DOHH2 (cell line): ENCODE measurements around the gene FAM107A.

Experiments
- H3F3A ChIP-seq: fragments of 200-600 bp; sonication (generic), shearing (Covaris generic); 2 replicates; pipeline ENCODE4 v1.6.0; 2016; ENCODE audit warnings: antibody characterized with exemption, mild to moderate bottlenecking; ENCODE audit not compliant: control insufficient read depth, insufficient read depth
- H3K27ac ChIP-seq: fragments of 200-600 bp; sonication (generic); 2 replicates; pipeline ENCODE4 v1.5.1; 2014; ENCODE audit warnings: low read depth, mild to moderate bottlenecking, low read length, moderate library complexity
- H3K27me3 ChIP-seq: fragments of 200-600 bp; sonication (generic); 2 replicates; pipeline ENCODE4 v1.6.1; 2014; ENCODE audit warnings: mild to moderate bottlenecking, low read length, mixed read lengths; ENCODE audit not compliant: control insufficient read depth
- H3K36me3 ChIP-seq: fragments of 200-600 bp; sonication (generic); 2 replicates; pipeline ENCODE4 v1.6.1; 2014; ENCODE audit warnings: mild to moderate bottlenecking, low read length, moderate library complexity, mixed read lengths; ENCODE audit not compliant: control insufficient read depth
- H3K4me1 ChIP-seq: fragments of 200-600 bp; sonication (generic); 2 replicates; pipeline ENCODE4 v1.6.1; 2014; ENCODE audit warnings: mild to moderate bottlenecking, low read length, mixed read lengths; ENCODE audit not compliant: control insufficient read depth
- H3K4me2 ChIP-seq: fragments of 200-600 bp; sonication (generic); 2 replicates; pipeline ENCODE4 v1.6.0; 2014; ENCODE audit warnings: mild to moderate bottlenecking, low read length, moderate library complexity
- H3K4me3 ChIP-seq: fragments of 200-600 bp; sonication (generic); 2 replicates; pipeline ENCODE4 v1.5.1; 2014; ENCODE audit warnings: mild to moderate bottlenecking, low read length, mixed read lengths
- H3K79me2 ChIP-seq: fragments of 200-600 bp; sonication (generic); 2 replicates; pipeline ENCODE4 v1.6.1; 2014; ENCODE audit warnings: mild to moderate bottlenecking, low read length, mixed read lengths; ENCODE audit not compliant: control insufficient read depth
- H3K9me2 ChIP-seq: fragments of 200-600 bp; sonication (generic); replicated peaks from 2 replicates; pipeline ENCODE4 v1.6.1; 2014; ENCODE audit warnings: mild to moderate bottlenecking, low read length, mixed read lengths; ENCODE audit not compliant: control insufficient read depth
- H3K9me3 ChIP-seq: fragments of 200-600 bp; sonication (generic); 2 replicates; pipeline ENCODE4 v1.6.1; 2014; ENCODE audit warnings: antibody characterized with exemption, low read length, mixed read lengths; ENCODE audit not compliant: control insufficient read depth, insufficient read depth
- H4K20me1 ChIP-seq: fragments of 200-600 bp; sonication (generic); 2 replicates; pipeline ENCODE4 v1.6.0; 2014; ENCODE audit warnings: low read depth, mild to moderate bottlenecking, antibody characterized with exemption, low read length, moderate library complexity; ENCODE audit not compliant: control insufficient read depth, insufficient read depth
- CTCF ChIP-seq: fragments of 200-600 bp; sonication (generic); IDR thresholded peaks from one replicate; pipeline ENCODE4 v1.5.1; 2014; ENCODE audit warnings: antibody characterized with exemption, mild to moderate bottlenecking, low read depth, low read length; ENCODE audit not compliant: poor library complexity, severe bottlenecking
- EZH2phosphoT487 ChIP-seq: fragments of 200-600 bp; sonication (generic); IDR thresholded peaks from 2 replicates; pipeline ENCODE4 v1.6.1; 2017; ENCODE audit warnings: borderline replicate concordance, mild to moderate bottlenecking, antibody characterized with exemption, low read length, moderate library complexity, mixed read lengths

The FAM107A gene

DNA sequence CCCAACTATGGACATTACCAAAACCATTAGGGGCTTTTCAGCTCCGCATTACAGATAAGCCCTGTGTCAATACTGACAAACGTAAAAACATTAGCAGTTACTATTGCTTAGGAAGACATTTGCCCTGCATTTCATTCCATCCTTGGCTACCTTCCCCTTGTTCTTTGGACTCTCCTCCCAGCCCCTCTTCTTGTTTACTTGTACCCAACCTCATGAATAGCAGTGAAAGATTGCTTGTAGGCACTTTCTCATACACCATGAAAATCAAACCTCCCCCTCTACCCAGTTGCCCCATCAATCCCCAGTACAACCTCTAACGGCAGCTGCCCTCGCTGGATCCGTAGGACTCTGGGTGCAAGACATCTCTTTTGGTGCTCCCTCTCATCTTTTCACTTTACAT lies 16.9 kb upstream of the FAM107A start:
- Histone ChIP-seq H3K27me3 (no peaks in the 10 kb centered on the region; the same call in 1 of the 2 replicates), H3K79me2 (no peaks in the 10 kb centered on the region), H3K9me3 (no peaks in the 10 kb centered on the region), H3F3A (no peaks in the 10 kb centered on the region), H3K9me2 (no peaks in the 10 kb centered on the region), H3K36me3 (no peaks in the 10 kb centered on the region), H3K4me3 (no peak overlapping the region), H3K4me2 (no peak overlapping the region), H3K4me1 (no peaks in the 10 kb centered on the region), H4K20me1 (no peaks in the 10 kb centered on the region), H3K27ac (no peak overlapping the region)
- no peak for TF ChIP-seq EZH2phosphoT487
- TF ChIP-seq CTCF = no peak

DNA sequence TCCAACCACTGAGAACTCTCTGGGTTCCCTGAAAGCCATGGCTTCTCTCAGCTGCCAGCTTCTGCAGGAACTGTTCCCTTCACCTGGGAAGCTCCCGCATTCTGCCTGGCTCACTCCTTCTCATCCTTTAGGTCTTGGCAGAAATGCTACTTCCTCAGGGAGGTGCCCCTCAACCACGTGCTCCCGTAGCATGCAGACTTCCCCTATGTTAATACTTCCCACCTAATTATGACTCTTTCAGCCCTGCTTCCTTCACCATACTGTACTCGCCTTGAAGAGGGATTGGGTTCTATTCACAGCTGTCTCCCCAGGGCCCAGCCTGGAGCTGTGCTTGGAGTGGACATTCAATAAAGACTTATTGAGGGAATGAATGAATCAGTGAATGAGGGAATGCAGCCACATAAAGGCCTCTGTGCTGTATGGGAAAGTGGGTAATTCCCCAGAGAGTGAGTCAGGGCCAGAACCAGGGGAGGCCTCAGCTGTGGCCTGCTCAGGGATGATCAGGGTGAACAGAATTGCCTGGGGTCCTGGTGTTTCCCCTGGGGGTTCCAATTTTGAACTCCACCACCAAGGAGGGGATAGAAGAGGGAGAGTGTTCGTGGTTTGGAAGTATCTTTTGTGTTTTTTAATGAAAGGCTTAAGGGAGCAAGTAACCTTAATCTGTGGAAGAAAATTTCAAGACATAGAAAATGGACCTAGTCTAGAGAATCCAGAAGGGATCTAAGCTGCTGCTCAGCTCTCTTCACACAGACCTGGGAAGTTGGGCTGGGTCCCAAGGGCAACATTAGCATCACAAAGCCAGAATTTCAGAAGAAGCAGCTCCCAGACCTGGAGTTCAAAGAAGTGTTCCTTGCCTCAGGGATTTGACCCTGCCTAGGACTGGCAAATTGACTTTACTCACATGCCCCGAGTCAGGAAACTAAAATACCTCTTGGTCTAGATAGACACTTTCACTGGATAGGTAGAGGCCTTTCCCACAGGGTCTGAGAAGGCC lies 14.6 kb upstream of the FAM107A start:
- no peaks in the 10 kb centered on the region for H3K36me3 ChIP-seq
- TF ChIP-seq CTCF = no peak
- no peak for TF ChIP-seq EZH2phosphoT487
- H3K4me1 ChIP-seq = no peaks in the 10 kb centered on the region
- no peaks in the 10 kb centered on the region for H3F3A ChIP-seq
- no peak overlapping the region for H3K4me3 ChIP-seq
- no peaks in the 10 kb centered on the region for H4K20me1 ChIP-seq
- H3K79me2 ChIP-seq = no peaks in the 10 kb centered on the region
- no peak overlapping the region for H3K4me2 ChIP-seq
- H3K9me3 ChIP-seq = no peaks in the 10 kb centered on the region
- no peaks in the 10 kb centered on the region for H3K9me2 ChIP-seq
- no peak overlapping the region for H3K27ac ChIP-seq
- H3K27me3 ChIP-seq = no peaks in the 10 kb centered on the region

GRCh38 chr3:58588030-58588614 lies 10.9 kb upstream of the FAM107A start:
- Histone ChIP-seq H3K27ac (no peak overlapping the region), H3K27me3 (peaks cover 22% of the 10 kb centered on the region), H3K79me2 (no peaks in the 10 kb centered on the region), H3K4me3 (no peak overlapping the region), H3K9me3 (no peaks in the 10 kb centered on the region), H3F3A (no peaks in the 10 kb centered on the region), H3K36me3 (no peaks in the 10 kb centered on the region), H4K20me1 (no peaks in the 10 kb centered on the region), H3K4me1 (peaks cover 17% of the 10 kb centered on the region), H3K4me2 (no peak overlapping the region), H3K9me2 (no peaks in the 10 kb centered on the region)
- no peak for TF ChIP-seq EZH2phosphoT487
- TF ChIP-seq CTCF = no peak
